GM12878 (cell line): ENCODE results near the gene NHSL1. TPM values are rescaled to one million over a fixed set of nuclear protein-coding genes. Genes with fewer than 3 reads are reported as not detected.

Experiments
- CHD2 ChIP-seq: IDR thresholded peaks from 2 replicates; pipeline ENCODE4 v1.6.1; 2011; ENCODE audit warnings: low read depth, low read length, improper control_type of control experiment, borderline replicate concordance
- CREB1 ChIP-seq: IDR thresholded peaks from 2 replicates; pipeline ENCODE4 v1.6.1; 2012; ENCODE audit warnings: low read depth, mild to moderate bottlenecking, inconsistent platforms
- EED ChIP-seq: sonication (generic); IDR thresholded peaks from 2 replicates; pipeline ENCODE4 v1.6.1; 2016; ENCODE audit warnings: antibody characterized with exemption, low read depth
- ETV6 ChIP-seq, 2 experiments: fragments of 450-650 bp in 1 of 2; IDR thresholded peaks in 1 of 2; conservative IDR thresholded peaks in 1 of 2; 2 replicates each; pipeline ENCODE4 v1.6.1; 2014; ENCODE audit warnings: antibody characterized with exemption in 1 of 2, borderline replicate concordance in 1 of 2, low read depth in 1 of 2, mild to moderate bottlenecking in 1 of 2, moderate library complexity in 1 of 2
- HSF1 ChIP-seq: fragments of 150-350 bp; IDR thresholded peaks from 2 replicates; pipeline ENCODE4 v1.6.1; 2014; ENCODE audit warnings: mild to moderate bottlenecking, low read depth, low read length
- IKZF2 ChIP-seq, 2 experiments: fragments of 450-650 bp; IDR thresholded peaks; 2 replicates each; pipeline ENCODE4 v1.6.1; 2017; ENCODE audit warnings: mild to moderate bottlenecking in 2 of 2, moderate library complexity in 2 of 2
- JUNB ChIP-seq: IDR thresholded peaks from 2 replicates; pipeline ENCODE4 v1.6.1; 2016; ENCODE audit warnings: antibody characterized with exemption, mild to moderate bottlenecking
- MYC ChIP-seq: IDR thresholded peaks from 2 replicates; pipeline ENCODE4 v1.6.1; 2011; ENCODE audit warnings: mild to moderate bottlenecking, low read length, moderate library complexity, inconsistent platforms; ENCODE audit not compliant: insufficient read depth, insufficient replicate concordance, insufficient read length, severe bottlenecking
- NR2F1 ChIP-seq: fragments of 450-650 bp; conservative IDR thresholded peaks from 2 replicates; pipeline ENCODE4 v1.6.1; 2017; ENCODE audit warnings: mild to moderate bottlenecking
- PKNOX1 ChIP-seq: fragments of 450-650 bp; IDR thresholded peaks from 2 replicates; pipeline ENCODE4 v1.6.1; 2016; ENCODE audit warnings: mild to moderate bottlenecking
- PRDM15 ChIP-seq: fragments of 450-650 bp; formaldehyde crosslinking; IDR thresholded peaks from 2 replicates; pipeline ENCODE4 v1.4.0; 2020; ENCODE audit warnings: mild to moderate bottlenecking, moderate library complexity
- RUNX3 ChIP-seq: IDR thresholded peaks from 2 replicates; pipeline ENCODE4 v1.6.1; 2012; ENCODE audit warnings: low read length, inconsistent platforms
- polyA plus RNA-seq, 11 experiments: library from polyadenylated mRNA; depleted of rRNA in 4 of 11; unstranded in 6 of 11; stranded (reverse) in 5 of 11; fragments of >200 nt; fragmentation: Nextera tagmentation in 4 of 11; fragmentation: Illumina TruSeq in 1 of 11; extraction: Ambion mirVana in 4 of 11; extraction: Trizol in 1 of 11; gene quantifications; 1 replicate in 1 of 11; 2 replicates in 10 of 11; pipeline versions ENCODE4 v1.2.1 to v1.2.3, GENCODE V29; 2011 to 2016; ENCODE audit warnings: inconsistent platforms in 2 of 11, missing spikeins in 2 of 11, low read depth in 1 of 11
- total RNA-seq, 4 experiments: library from RNA; depleted of rRNA in 3 of 4; stranded (reverse); fragments of >200 nt in 3 of 4; fragmentation: Illumina TruSeq in 1 of 4; extraction: Trizol in 1 of 4; gene quantifications; 2 replicates each; pipeline versions ENCODE4 v1.2.1 to v1.2.3, GENCODE V29; 2013 to 2021
- TF ChIP-seq, protein P1 (sequence below): fragments of 450-650 bp; IDR thresholded peaks from 2 replicates; pipeline ENCODE4 v1.6.1; 2017; ENCODE audit warnings: mild to moderate bottlenecking, moderate library complexity
- TF ChIP-seq, protein P2 (sequence below): fragments of 450-650 bp; formaldehyde crosslinking; IDR thresholded peaks from 2 replicates; pipeline ENCODE4 v1.5.0; 2022; ENCODE audit warnings: mild to moderate bottlenecking, missing genetic modification characterization

NHSL1 gene
- total and polyA plus RNA-seq, 10 of the 15 experiments (the other 5 are each of a cell fraction or from before 2014, with no cell fraction given), result 0.26 to 14.1 (median 0.90) TPM

DNA sequence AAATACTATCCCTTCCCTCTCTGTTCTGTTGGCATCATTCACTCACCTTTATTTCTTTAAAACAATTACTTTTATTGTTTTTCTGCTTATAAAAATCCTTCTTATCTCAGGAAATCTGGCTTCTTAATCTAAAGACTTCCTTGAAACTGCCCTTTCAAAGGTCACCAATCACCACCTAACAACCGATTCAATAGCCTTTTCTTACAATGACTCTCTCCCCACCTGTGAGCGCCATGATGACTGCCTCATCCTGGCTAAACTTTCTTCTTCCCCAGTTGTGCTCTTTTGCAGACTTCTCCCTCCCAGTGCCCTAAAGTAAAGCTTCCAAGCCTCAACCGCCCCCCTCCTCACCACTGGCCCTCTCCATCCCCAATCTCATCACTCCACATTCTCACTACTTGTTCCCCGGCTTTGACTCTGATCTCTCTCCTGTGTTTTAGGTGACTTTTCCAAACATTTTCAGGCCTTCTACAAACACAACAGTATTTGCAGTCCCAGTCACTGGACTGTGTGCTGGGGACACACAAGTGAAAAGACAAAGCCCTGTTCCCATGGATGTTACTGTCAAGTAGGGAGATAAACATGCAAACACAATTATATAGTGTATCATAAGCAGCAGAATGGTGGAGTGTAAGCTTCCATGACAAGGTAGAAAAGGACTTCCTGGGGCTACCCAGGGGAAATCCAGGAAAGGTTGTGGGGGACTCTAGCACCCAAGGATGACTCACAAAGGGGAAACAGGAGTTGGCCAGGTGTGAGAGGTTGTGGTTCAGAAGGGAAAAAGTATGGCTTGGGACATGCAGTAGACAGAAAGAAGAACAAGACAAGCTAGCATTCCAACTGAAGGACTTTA is 12.8 kb downstream of the NHSL1 start (continued):
- TF ChIP-seq PKNOX1, result no peak
- no peak for TF ChIP-seq PRDM15 (CRISPR knock-in tag)
- TF ChIP-seq RUNX3, result peak; percentile 67; the same call in 1 of the 2 replicates
- 0 out of 2 replicates have a peak, but pooled peaks have one; percentile 18 for TF ChIP-seq NR2F1
- TF ChIP-seq ETV6 (conservative IDR thresholded peaks at IDR 0.05 in 1 of 2, IDR thresholded peaks at IDR 0.05 in 1 of 2; ENCODE audit: borderline replicate concordance in 1 of 2, low read depth in 1 of 2), result no peak
- no peak for TF ChIP-seq CREB1
- TF ChIP-seq JUNB, result no peak
- TF ChIP-seq MYC, result no peak
- TF ChIP-seq, protein P1, sequence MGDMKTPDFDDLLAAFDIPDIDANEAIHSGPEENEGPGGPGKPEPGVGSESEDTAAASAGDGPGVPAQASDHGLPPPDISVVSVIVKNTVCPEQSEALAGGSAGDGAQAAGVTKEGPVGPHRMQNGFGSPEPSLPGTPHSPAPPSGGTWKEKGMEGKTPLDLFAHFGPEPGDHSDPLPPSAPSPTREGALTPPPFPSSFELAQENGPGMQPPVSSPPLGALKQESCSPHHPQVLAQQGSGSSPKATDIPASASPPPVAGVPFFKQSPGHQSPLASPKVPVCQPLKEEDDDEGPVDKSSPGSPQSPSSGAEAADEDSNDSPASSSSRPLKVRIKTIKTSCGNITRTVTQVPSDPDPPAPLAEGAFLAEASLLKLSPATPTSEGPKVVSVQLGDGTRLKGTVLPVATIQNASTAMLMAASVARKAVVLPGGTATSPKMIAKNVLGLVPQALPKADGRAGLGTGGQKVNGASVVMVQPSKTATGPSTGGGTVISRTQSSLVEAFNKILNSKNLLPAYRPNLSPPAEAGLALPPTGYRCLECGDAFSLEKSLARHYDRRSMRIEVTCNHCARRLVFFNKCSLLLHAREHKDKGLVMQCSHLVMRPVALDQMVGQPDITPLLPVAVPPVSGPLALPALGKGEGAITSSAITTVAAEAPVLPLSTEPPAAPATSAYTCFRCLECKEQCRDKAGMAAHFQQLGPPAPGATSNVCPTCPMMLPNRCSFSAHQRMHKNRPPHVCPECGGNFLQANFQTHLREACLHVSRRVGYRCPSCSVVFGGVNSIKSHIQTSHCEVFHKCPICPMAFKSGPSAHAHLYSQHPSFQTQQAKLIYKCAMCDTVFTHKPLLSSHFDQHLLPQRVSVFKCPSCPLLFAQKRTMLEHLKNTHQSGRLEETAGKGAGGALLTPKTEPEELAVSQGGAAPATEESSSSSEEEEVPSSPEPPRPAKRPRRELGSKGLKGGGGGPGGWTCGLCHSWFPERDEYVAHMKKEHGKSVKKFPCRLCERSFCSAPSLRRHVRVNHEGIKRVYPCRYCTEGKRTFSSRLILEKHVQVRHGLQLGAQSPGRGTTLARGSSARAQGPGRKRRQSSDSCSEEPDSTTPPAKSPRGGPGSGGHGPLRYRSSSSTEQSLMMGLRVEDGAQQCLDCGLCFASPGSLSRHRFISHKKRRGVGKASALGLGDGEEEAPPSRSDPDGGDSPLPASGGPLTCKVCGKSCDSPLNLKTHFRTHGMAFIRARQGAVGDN, result 0 out of 2 replicates have a peak, but pooled peaks have one; percentile 27
- TF ChIP-seq, protein P2, sequence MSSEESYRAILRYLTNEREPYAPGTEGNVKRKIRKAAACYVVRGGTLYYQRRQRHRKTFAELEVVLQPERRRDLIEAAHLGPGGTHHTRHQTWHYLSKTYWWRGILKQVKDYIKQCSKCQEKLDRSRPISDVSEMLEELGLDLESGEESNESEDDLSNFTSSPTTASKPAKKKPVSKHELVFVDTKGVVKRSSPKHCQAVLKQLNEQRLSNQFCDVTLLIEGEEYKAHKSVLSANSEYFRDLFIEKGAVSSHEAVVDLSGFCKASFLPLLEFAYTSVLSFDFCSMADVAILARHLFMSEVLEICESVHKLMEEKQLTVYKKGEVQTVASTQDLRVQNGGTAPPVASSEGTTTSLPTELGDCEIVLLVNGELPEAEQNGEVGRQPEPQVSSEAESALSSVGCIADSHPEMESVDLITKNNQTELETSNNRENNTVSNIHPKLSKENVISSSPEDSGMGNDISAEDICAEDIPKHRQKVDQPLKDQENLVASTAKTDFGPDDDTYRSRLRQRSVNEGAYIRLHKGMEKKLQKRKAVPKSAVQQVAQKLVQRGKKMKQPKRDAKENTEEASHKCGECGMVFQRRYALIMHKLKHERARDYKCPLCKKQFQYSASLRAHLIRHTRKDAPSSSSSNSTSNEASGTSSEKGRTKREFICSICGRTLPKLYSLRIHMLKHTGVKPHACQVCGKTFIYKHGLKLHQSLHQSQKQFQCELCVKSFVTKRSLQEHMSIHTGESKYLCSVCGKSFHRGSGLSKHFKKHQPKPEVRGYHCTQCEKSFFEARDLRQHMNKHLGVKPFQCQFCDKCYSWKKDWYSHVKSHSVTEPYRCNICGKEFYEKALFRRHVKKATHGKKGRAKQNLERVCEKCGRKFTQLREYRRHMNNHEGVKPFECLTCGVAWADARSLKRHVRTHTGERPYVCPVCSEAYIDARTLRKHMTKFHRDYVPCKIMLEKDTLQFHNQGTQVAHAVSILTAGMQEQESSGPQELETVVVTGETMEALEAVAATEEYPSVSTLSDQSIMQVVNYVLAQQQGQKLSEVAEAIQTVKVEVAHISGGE (CRISPR knock-in tag), result no peak
- TF ChIP-seq HSF1, result no peak
- no peak for TF ChIP-seq CHD2
- TF ChIP-seq EED, result 0 out of 2 replicates have a peak, but pooled peaks have one; percentile 53
- TF ChIP-seq IKZF2 (IDR thresholded peaks at IDR 0.05), result peak; percentile 88 to 90
